ENCODE measurements around the gene LTA4H.

The LTA4H gene

GRCh38 chr12:95959107-95959506, 76.3 kb downstream of the LTA4H start:
- H3K4me1 Mint-ChIP-seq (ENCODE audit: low read depth), result peaks cover 5% of the 10 kb centered on the region
- intact Hi-C loops (cut with micrococcal nuclease), result loop anchor here (2.0 kb wide), 1 partner anchor 40 kb away; no protein-coding TSS in a partner anchor
- no peak overlapping the region for H3K27ac Mint-ChIP-seq
- H3K9me3 Mint-ChIP-seq, result no peaks in the 10 kb centered on the region
- H3K27me3 Mint-ChIP-seq, result no peaks in the 10 kb centered on the region
- no peak overlapping the region for H3K4me3 Mint-ChIP-seq
- H3K36me3 Mint-ChIP-seq (ENCODE audit: low read depth), result no peaks in the 10 kb centered on the region

GRCh38 chr12:95956557-95957145, 78.7 kb downstream of the LTA4H start:
- Mint-ChIP-seq H3K4me3 (no peak overlapping the region), H3K4me1 (ENCODE audit: low read depth) (peaks cover 11% of the 10 kb centered on the region), H3K9me3 (no peaks in the 10 kb centered on the region), H3K36me3 (ENCODE audit: low read depth) (no peaks in the 10 kb centered on the region), H3K27me3 (no peaks in the 10 kb centered on the region), H3K27ac (no peak overlapping the region)
- intact Hi-C loops (cut with micrococcal nuclease), result no loop called here

GRCh38 chr12:95955549-95956159, 79.7 kb downstream of the LTA4H start:
- Mint-ChIP-seq H3K36me3 (ENCODE audit: low read depth) (no peaks in the 10 kb centered on the region), H3K4me1 (ENCODE audit: low read depth) (peaks cover 20% of the 10 kb centered on the region), H3K27me3 (no peaks in the 10 kb centered on the region), H3K4me3 (no peak overlapping the region), H3K27ac (no peak overlapping the region), H3K9me3 (peaks cover 8% of the 10 kb centered on the region)
- intact Hi-C loops (cut with micrococcal nuclease), result no loop called here

GRCh38 chr12:95953000-95953399, 82.4 kb downstream of the LTA4H start:
- H3K36me3 Mint-ChIP-seq (ENCODE audit: low read depth), result no peaks in the 10 kb centered on the region
- H3K27ac Mint-ChIP-seq, result no peak overlapping the region
- intact Hi-C loops (cut with micrococcal nuclease), result no loop called here
- peaks cover 14% of the 10 kb centered on the region for H3K4me1 Mint-ChIP-seq (ENCODE audit: low read depth)
- peaks cover 8% of the 10 kb centered on the region for H3K9me3 Mint-ChIP-seq
- no peaks in the 10 kb centered on the region for H3K27me3 Mint-ChIP-seq
- H3K4me3 Mint-ChIP-seq, result no peak overlapping the region

GRCh38 chr12:95951515-95951914, 83.9 kb downstream of the LTA4H start:
- no peak overlapping the region for H3K4me3 Mint-ChIP-seq
- H3K9me3 Mint-ChIP-seq, result peaks cover 8% of the 10 kb centered on the region
- H3K27me3 Mint-ChIP-seq, result no peaks in the 10 kb centered on the region
- H3K27ac Mint-ChIP-seq, result no peak overlapping the region
- peaks cover 14% of the 10 kb centered on the region for H3K4me1 Mint-ChIP-seq (ENCODE audit: low read depth)
- H3K36me3 Mint-ChIP-seq (ENCODE audit: low read depth), result no peaks in the 10 kb centered on the region
- intact Hi-C loops (cut with micrococcal nuclease), result no loop called here

Measured in dendritic cell treated with granulocyte-macrophage colony-stimulating factor and Interleukin-4, amounts not matched to agents 40 ng/mL and 50 ng/mL, for 4 days (primary cell).